SU-DHL-6 (cell line): ENCODE data around the gene DNAH9.

ENCODE experiments used
- H2AFZ ChIP-seq: fragments of 200-600 bp; sonication (generic); 2 replicates; pipeline ENCODE4 v1.6.1; 2014; ENCODE audit warnings: low read depth, mild to moderate bottlenecking, moderate library complexity, mixed read lengths, antibody characterized with exemption, low read length; ENCODE audit not compliant: severe bottlenecking
- H3F3A ChIP-seq: fragments of 200-600 bp; shearing (Covaris generic); 2 replicates; pipeline ENCODE4 v1.6.0; 2016; ENCODE audit warnings: antibody characterized with exemption, mild to moderate bottlenecking; ENCODE audit not compliant: insufficient read depth
- H3K27ac ChIP-seq: fragments of 200-600 bp; sonication (generic); 2 replicates; pipeline ENCODE4 v1.5.1; 2016; ENCODE audit warnings: low read depth, mild to moderate bottlenecking, low read length, moderate library complexity, mixed read lengths
- H3K27me3 ChIP-seq: fragments of 200-600 bp; sonication (generic), shearing (Covaris generic); 2 replicates; pipeline ENCODE4 v1.6.0; 2014; ENCODE audit warnings: mild to moderate bottlenecking, low read length
- H3K36me3 ChIP-seq: fragments of 200-600 bp; sonication (generic); 2 replicates; pipeline ENCODE4 v1.6.1; 2014; ENCODE audit warnings: mild to moderate bottlenecking, low read length, mixed read lengths
- H3K4me2 ChIP-seq: fragments of 300-600, 200-600 bp; shearing (Covaris generic), sonication (generic); 2 replicates; pipeline ENCODE4 v1.6.0; 2014; ENCODE audit warnings: low read length, low read depth, mild to moderate bottlenecking; ENCODE audit not compliant: poor library complexity, severe bottlenecking
- H3K4me3 ChIP-seq: fragments of 200-600 bp; sonication (generic); 2 replicates; pipeline ENCODE4 v1.5.1; 2014; ENCODE audit warnings: antibody characterized with exemption, low read length, mild to moderate bottlenecking, mixed read lengths; ENCODE audit not compliant: insufficient read depth, poor library complexity, severe bottlenecking
- H3K79me2 ChIP-seq: fragments of 200-600 bp; sonication (generic); 2 replicates; pipeline ENCODE4 v1.6.1; 2014; ENCODE audit warnings: mild to moderate bottlenecking, low read length, moderate library complexity; ENCODE audit not compliant: insufficient read depth
- H3K9ac ChIP-seq: fragments of 200-600 bp; sonication (generic); 2 replicates; pipeline ENCODE4 v1.7.0; 2014; ENCODE audit warnings: mild to moderate bottlenecking, low read length
- H3K9me2 ChIP-seq: fragments of 200-600 bp; sonication (generic); replicated peaks from 2 replicates; pipeline ENCODE4 v1.6.1; 2014; ENCODE audit warnings: low read length; ENCODE audit not compliant: insufficient read depth
- H3K9me3 ChIP-seq: fragments of 200-600 bp; sonication (generic); 2 replicates; pipeline ENCODE4 v1.6.1; 2014; ENCODE audit warnings: low read length, mixed read lengths; ENCODE audit not compliant: insufficient read depth
- H4K20me1 ChIP-seq: fragments of 200-600 bp; sonication (generic); 2 replicates; pipeline ENCODE4 v1.6.1; 2014; ENCODE audit warnings: low read depth, mild to moderate bottlenecking, antibody characterized with exemption, low read length, moderate library complexity, mixed read lengths
- EZH2phosphoT487 ChIP-seq: fragments of 200-600 bp; sonication (generic), shearing (Covaris generic); conservative IDR thresholded peaks from 2 replicates; pipeline ENCODE4 v1.6.1; 2018; ENCODE audit warnings: mild to moderate bottlenecking, antibody characterized with exemption, low read length, moderate library complexity, mixed read lengths
- TF ChIP-seq, protein P1 (sequence below): fragments of 200-600 bp; sonication (generic); IDR thresholded peaks from one replicate; pipeline ENCODE4 v1.5.1; 2017; ENCODE audit warnings: antibody characterized with exemption, mild to moderate bottlenecking, low read length, moderate library complexity; ENCODE audit not compliant: insufficient read depth, poor library complexity, severe bottlenecking

DNAH9 gene

DNA sequence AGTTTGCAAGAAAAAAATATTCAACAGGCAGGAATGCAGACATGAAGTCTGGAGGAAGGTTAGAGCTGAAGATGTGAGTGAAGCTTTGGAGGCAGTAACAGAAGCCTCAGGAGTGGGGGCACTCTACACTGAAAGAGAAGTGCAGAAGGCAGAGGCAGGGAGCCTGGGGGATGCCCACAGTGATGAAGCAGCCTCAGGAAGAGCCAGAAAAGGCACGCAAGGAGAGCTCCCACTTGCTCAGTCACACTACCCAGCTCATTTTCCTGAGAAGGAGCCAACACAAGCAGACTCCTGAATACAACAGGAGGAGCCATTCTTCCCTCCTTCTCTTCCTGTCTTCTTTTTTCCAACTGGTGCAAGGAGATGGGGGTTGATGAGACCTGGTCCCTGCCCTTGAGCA, 45.1 kb upstream of the DNAH9 start:
- no peaks in the 10 kb centered on the region for H4K20me1 ChIP-seq
- H3K9ac ChIP-seq: no peak overlapping the region
- no peaks in the 10 kb centered on the region for H3K36me3 ChIP-seq
- TF ChIP-seq, protein P1, sequence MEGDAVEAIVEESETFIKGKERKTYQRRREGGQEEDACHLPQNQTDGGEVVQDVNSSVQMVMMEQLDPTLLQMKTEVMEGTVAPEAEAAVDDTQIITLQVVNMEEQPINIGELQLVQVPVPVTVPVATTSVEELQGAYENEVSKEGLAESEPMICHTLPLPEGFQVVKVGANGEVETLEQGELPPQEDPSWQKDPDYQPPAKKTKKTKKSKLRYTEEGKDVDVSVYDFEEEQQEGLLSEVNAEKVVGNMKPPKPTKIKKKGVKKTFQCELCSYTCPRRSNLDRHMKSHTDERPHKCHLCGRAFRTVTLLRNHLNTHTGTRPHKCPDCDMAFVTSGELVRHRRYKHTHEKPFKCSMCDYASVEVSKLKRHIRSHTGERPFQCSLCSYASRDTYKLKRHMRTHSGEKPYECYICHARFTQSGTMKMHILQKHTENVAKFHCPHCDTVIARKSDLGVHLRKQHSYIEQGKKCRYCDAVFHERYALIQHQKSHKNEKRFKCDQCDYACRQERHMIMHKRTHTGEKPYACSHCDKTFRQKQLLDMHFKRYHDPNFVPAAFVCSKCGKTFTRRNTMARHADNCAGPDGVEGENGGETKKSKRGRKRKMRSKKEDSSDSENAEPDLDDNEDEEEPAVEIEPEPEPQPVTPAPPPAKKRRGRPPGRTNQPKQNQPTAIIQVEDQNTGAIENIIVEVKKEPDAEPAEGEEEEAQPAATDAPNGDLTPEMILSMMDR: no peak
- TF ChIP-seq EZH2phosphoT487: no peak
- no peak overlapping the region for H2AFZ ChIP-seq
- no peaks in the 10 kb centered on the region for H3K79me2 ChIP-seq
- H3K27ac ChIP-seq: no peak overlapping the region
- no peaks in the 10 kb centered on the region for H3F3A ChIP-seq
- H3K9me2 ChIP-seq: no peaks in the 10 kb centered on the region
- H3K9me3 ChIP-seq: no peaks in the 10 kb centered on the region
- H3K27me3 ChIP-seq: no peaks in the 10 kb centered on the region
- no peak overlapping the region for H3K4me2 ChIP-seq
- no peak overlapping the region for H3K4me3 ChIP-seq

GRCh38 chr17:11554042-11554441, 44.2 kb upstream of the DNAH9 start:
- Histone ChIP-seq H3F3A (no peaks in the 10 kb centered on the region), H3K4me3 (no peak overlapping the region), H3K79me2 (no peaks in the 10 kb centered on the region), H3K9me2 (no peaks in the 10 kb centered on the region), H2AFZ (no peak overlapping the region), H3K4me2 (no peak overlapping the region), H4K20me1 (no peaks in the 10 kb centered on the region), H3K27me3 (no peaks in the 10 kb centered on the region), H3K9ac (no peak overlapping the region), H3K9me3 (no peaks in the 10 kb centered on the region), H3K36me3 (no peaks in the 10 kb centered on the region), H3K27ac (no peak overlapping the region)
- no peak for TF ChIP-seq EZH2phosphoT487
- TF ChIP-seq, protein P1: no peak

GRCh38 chr17:11554542-11554941, 43.7 kb upstream of the DNAH9 start:
- no peak overlapping the region for H3K27ac ChIP-seq

More at GRCh38 chr17:11554542-11554941, 43.7 kb upstream of the DNAH9 start:
- no peak overlapping the region for H3K4me2 ChIP-seq
- H3K27me3 ChIP-seq: no peaks in the 10 kb centered on the region
- H3K4me3 ChIP-seq: no peak overlapping the region
- no peak overlapping the region for H2AFZ ChIP-seq
- H3K36me3 ChIP-seq: no peaks in the 10 kb centered on the region
- H3K79me2 ChIP-seq: no peaks in the 10 kb centered on the region
- TF ChIP-seq EZH2phosphoT487: no peak
- TF ChIP-seq, protein P1: no peak
- no peak overlapping the region for H3K9ac ChIP-seq
- no peaks in the 10 kb centered on the region for H4K20me1 ChIP-seq
- no peaks in the 10 kb centered on the region for H3F3A ChIP-seq
- H3K9me2 ChIP-seq: no peaks in the 10 kb centered on the region
- H3K9me3 ChIP-seq: no peaks in the 10 kb centered on the region
